ENCODE results near the gene KBTBD7.

Gene KBTBD7

DNA sequence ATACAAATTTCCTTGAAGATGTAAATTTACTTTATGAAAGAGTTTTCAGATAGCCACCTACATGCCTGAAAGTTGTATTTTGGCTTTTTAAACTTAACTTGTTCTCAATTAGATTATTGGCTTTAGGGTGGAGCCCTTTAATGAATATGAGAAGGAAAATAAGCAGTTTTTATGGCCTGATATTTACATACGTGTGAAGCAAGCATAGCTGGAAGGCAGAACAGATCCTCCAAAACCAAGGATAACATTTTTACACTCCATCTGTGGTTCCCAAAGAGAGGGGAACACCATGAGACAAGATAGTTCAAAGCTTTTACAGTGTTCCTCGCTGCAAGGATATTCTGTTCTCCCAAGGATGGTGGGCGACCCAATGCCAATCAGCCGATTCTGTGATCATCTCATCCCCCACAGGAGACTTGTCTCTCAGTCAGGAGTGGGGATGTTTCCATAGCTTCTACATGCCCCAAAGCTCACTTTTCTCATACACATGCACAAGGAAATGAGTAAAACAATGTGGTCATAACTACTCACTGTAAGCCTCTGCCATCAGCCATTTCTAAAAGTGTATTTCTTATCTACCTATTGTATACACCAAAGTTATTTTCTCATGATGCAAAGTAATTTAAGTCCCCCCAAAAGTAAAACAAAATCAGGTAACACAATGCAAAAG, 37.2 kb downstream of the KBTBD7 start (continued):
- TF ChIP-seq ZNF132 (tag by site-specific recombination; IDR thresholded peaks at IDR 0.05; ENCODE audit: borderline replicate concordance), result no peak
- no peak for TF ChIP-seq ZNF549 (tag by site-specific recombination; IDR thresholded peaks at IDR 0.05)
- TF ChIP-seq, protein P1, sequence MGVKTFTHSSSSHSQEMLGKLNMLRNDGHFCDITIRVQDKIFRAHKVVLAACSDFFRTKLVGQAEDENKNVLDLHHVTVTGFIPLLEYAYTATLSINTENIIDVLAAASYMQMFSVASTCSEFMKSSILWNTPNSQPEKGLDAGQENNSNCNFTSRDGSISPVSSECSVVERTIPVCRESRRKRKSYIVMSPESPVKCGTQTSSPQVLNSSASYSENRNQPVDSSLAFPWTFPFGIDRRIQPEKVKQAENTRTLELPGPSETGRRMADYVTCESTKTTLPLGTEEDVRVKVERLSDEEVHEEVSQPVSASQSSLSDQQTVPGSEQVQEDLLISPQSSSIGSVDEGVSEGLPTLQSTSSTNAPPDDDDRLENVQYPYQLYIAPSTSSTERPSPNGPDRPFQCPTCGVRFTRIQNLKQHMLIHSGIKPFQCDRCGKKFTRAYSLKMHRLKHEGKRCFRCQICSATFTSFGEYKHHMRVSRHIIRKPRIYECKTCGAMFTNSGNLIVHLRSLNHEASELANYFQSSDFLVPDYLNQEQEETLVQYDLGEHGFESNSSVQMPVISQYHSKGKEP (tag by site-specific recombination; IDR thresholded peaks at IDR 0.05), result no peak

DNA sequence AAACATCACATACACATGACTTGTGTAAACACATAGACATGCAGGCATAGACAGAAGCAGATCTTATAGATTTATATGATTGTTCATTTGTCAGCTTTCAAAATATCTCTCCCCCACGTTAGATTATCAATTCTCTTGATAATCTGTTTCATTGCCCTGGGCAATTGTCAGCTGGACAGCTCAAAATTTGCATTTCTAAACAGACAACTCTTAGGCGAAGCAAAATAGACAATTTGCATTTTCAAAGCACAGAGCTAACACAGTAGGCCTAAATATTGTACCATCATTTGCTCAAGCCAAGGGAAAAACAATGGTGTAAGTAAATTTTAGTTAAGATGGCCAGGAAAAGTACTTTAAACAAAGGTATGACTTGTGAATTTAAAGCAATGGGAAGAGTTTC, 37.7 kb downstream of the KBTBD7 start:
- Histone ChIP-seq H3K36me3 (ENCODE audit: control insufficient read depth in 2 of 2, insufficient read depth in 1 of 2, low read length in 2 of 2) (no peaks in the 10 kb centered on the region), H3K27ac (ENCODE audit: extremely low read depth, low read depth, low read length) (no peak overlapping the region), H3K9me3 (ENCODE audit: control insufficient read depth, insufficient read depth, low read depth, low read length) (no peaks in the 10 kb centered on the region), H3K4me1 (ENCODE audit: control insufficient read depth, insufficient read depth, low read length) (no peaks in the 10 kb centered on the region), H3K4me3 (ENCODE audit: low read depth, low read length) (no peak overlapping the region)
- TF ChIP-seq ELK4 (IDR thresholded peaks at IDR 0.05; ENCODE audit: borderline replicate concordance, low read depth, low read length), result no peak
- TF ChIP-seq ZNF549 (tag by site-specific recombination; IDR thresholded peaks at IDR 0.05), result no peak
- TF ChIP-seq, protein P2, sequence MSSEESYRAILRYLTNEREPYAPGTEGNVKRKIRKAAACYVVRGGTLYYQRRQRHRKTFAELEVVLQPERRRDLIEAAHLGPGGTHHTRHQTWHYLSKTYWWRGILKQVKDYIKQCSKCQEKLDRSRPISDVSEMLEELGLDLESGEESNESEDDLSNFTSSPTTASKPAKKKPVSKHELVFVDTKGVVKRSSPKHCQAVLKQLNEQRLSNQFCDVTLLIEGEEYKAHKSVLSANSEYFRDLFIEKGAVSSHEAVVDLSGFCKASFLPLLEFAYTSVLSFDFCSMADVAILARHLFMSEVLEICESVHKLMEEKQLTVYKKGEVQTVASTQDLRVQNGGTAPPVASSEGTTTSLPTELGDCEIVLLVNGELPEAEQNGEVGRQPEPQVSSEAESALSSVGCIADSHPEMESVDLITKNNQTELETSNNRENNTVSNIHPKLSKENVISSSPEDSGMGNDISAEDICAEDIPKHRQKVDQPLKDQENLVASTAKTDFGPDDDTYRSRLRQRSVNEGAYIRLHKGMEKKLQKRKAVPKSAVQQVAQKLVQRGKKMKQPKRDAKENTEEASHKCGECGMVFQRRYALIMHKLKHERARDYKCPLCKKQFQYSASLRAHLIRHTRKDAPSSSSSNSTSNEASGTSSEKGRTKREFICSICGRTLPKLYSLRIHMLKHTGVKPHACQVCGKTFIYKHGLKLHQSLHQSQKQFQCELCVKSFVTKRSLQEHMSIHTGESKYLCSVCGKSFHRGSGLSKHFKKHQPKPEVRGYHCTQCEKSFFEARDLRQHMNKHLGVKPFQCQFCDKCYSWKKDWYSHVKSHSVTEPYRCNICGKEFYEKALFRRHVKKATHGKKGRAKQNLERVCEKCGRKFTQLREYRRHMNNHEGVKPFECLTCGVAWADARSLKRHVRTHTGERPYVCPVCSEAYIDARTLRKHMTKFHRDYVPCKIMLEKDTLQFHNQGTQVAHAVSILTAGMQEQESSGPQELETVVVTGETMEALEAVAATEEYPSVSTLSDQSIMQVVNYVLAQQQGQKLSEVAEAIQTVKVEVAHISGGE (tag by site-specific recombination; conservative IDR thresholded peaks at IDR 0.05; ENCODE audit: low read depth), result no peak
- TF ChIP-seq, protein P3, sequence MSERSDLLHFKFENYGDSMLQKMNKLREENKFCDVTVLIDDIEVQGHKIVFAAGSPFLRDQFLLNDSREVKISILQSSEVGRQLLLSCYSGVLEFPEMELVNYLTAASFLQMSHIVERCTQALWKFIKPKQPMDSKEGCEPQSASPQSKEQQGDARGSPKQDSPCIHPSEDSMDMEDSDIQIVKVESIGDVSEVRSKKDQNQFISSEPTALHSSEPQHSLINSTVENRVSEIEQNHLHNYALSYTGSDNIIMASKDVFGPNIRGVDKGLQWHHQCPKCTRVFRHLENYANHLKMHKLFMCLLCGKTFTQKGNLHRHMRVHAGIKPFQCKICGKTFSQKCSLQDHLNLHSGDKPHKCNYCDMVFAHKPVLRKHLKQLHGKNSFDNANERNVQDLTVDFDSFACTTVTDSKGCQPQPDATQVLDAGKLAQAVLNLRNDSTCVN (tag by site-specific recombination; optimal IDR thresholded peaks at IDR 0.05), result no peak
- TF ChIP-seq ZNF660 (tag by site-specific recombination; IDR thresholded peaks at IDR 0.05), result no peak
- TF ChIP-seq ZNF140 (tag by site-specific recombination; IDR thresholded peaks at IDR 0.05), result no peak
- no peak for TF ChIP-seq ZNF292 (tag by site-specific recombination; IDR thresholded peaks at IDR 0.05; ENCODE audit: borderline replicate concordance, low read depth)
- TF ChIP-seq, protein P4, sequence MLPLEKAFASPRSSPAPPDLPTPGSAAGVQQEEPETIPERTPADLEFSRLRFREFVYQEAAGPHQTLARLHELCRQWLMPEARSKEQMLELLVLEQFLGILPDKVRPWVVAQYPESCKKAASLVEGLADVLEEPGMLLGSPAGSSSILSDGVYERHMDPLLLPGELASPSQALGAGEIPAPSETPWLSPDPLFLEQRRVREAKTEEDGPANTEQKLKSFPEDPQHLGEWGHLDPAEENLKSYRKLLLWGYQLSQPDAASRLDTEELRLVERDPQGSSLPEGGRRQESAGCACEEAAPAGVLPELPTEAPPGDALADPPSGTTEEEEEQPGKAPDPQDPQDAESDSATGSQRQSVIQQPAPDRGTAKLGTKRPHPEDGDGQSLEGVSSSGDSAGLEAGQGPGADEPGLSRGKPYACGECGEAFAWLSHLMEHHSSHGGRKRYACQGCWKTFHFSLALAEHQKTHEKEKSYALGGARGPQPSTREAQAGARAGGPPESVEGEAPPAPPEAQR (tag by site-specific recombination; IDR thresholded peaks at IDR 0.05), result no peak
- TF ChIP-seq, protein P5, sequence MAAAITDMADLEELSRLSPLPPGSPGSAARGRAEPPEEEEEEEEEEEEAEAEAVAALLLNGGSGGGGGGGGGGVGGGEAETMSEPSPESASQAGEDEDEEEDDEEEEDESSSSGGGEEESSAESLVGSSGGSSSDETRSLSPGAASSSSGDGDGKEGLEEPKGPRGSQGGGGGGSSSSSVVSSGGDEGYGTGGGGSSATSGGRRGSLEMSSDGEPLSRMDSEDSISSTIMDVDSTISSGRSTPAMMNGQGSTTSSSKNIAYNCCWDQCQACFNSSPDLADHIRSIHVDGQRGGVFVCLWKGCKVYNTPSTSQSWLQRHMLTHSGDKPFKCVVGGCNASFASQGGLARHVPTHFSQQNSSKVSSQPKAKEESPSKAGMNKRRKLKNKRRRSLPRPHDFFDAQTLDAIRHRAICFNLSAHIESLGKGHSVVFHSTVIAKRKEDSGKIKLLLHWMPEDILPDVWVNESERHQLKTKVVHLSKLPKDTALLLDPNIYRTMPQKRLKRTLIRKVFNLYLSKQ (tag by site-specific recombination; IDR thresholded peaks at IDR 0.05; ENCODE audit: borderline replicate concordance), result no peak
- no peak for TF ChIP-seq ZNF155 (tag by site-specific recombination; IDR thresholded peaks at IDR 0.05)
- ChIA-PET CTCF (no interaction called here), POLR2A (no interaction called here)

Measured in HEK293 (cell line).